H9 (cell line): ENCODE data around the gene TGFBR3L. TPM values are rescaled to one million over a fixed set of nuclear protein-coding genes. Genes with fewer than 3 reads are reported as not detected.

ENCODE experiments used
- DNase-seq: peaks from one replicate; pipeline ENCODE4 v3.0.0-alpha.2; 2017
- H2AFZ ChIP-seq: one replicate; pipeline ENCODE4 v1.6.1; 2013; ENCODE audit warnings: mild to moderate bottlenecking, low read length, control low read depth, moderate library complexity
- H2AK5ac ChIP-seq: 2 replicates; pipeline ENCODE4 v1.6.1; 2013; ENCODE audit warnings: low read length, control low read depth, mixed read lengths; ENCODE audit not compliant: insufficient read length
- H2BK120ac ChIP-seq: one replicate; pipeline ENCODE4 v1.6.1; 2013; ENCODE audit warnings: low read depth, mild to moderate bottlenecking, low read length, control low read depth, inconsistent platforms; ENCODE audit not compliant: poor library complexity, severe bottlenecking
- H2BK12ac ChIP-seq: 2 replicates; pipeline ENCODE4 v1.6.1; 2013; ENCODE audit warnings: low read length, control low read depth, mixed read lengths, low read depth; ENCODE audit not compliant: insufficient read length
- H2BK15ac ChIP-seq: 2 replicates; pipeline ENCODE4 v1.6.1; 2013; ENCODE audit warnings: low read depth, low read length, control low read depth
- H2BK20ac ChIP-seq: one replicate; pipeline ENCODE4 v1.6.1; 2013; ENCODE audit warnings: low read depth, mild to moderate bottlenecking, low read length, control low read depth, inconsistent platforms; ENCODE audit not compliant: poor library complexity, severe bottlenecking
- H2BK5ac ChIP-seq: 2 replicates; pipeline ENCODE4 v1.6.1; 2013; ENCODE audit warnings: low read length, control low read depth, mixed read lengths; ENCODE audit not compliant: insufficient read length
- H3K14ac ChIP-seq: 2 replicates; pipeline ENCODE4 v1.6.1; 2013; ENCODE audit warnings: low read length, control low read depth; ENCODE audit not compliant: insufficient read depth
- H3K18ac ChIP-seq: 2 replicates; pipeline ENCODE4 v1.6.1; 2013; ENCODE audit warnings: low read depth, mild to moderate bottlenecking, mixed read lengths, low read length, control low read depth; ENCODE audit not compliant: insufficient read length
- H3K23ac ChIP-seq: 2 replicates; pipeline ENCODE4 v1.6.1; 2013; ENCODE audit warnings: low read length, control low read depth, mixed read lengths, low read depth; ENCODE audit not compliant: insufficient read length
- H3K23me2 ChIP-seq: 2 replicates; pipeline ENCODE4 v1.6.1; 2013; ENCODE audit warnings: low read depth, mild to moderate bottlenecking, mixed read lengths, low read length, control low read depth; ENCODE audit not compliant: insufficient read length, poor library complexity, severe bottlenecking
- H3K27ac ChIP-seq: 2 replicates; pipeline ENCODE4 v1.5.1; 2013; ENCODE audit warnings: low read length, control low read depth, mixed read lengths, low read depth; ENCODE audit not compliant: insufficient read length
- H3K27me3 ChIP-seq: 2 replicates; pipeline ENCODE4 v1.6.1; 2013; ENCODE audit warnings: low read length, control low read depth, inconsistent platforms; ENCODE audit not compliant: insufficient read depth
- H3K4ac ChIP-seq: 2 replicates; pipeline ENCODE4 v1.6.1; 2013; ENCODE audit warnings: low read depth, mild to moderate bottlenecking, control low read depth, inconsistent platforms, low read length, moderate library complexity
- H3K4me1 ChIP-seq: 2 replicates; pipeline ENCODE4 v1.6.1; 2013; ENCODE audit warnings: low read length, control low read depth, inconsistent platforms; ENCODE audit not compliant: insufficient read depth
- H3K4me2 ChIP-seq: 2 replicates; pipeline ENCODE4 v1.6.1; 2013; ENCODE audit warnings: low read length, control low read depth, mixed read lengths; ENCODE audit not compliant: insufficient read length, insufficient read depth
- H3K56ac ChIP-seq: 2 replicates; pipeline ENCODE4 v1.6.1; 2013; ENCODE audit warnings: low read depth, mild to moderate bottlenecking, mixed read lengths, low read length, control low read depth; ENCODE audit not compliant: insufficient read length
- H3K79me1 ChIP-seq: 2 replicates; pipeline ENCODE4 v1.6.1; 2013; ENCODE audit warnings: low read depth, mild to moderate bottlenecking, moderate library complexity, low read length, control low read depth, inconsistent platforms; ENCODE audit not compliant: insufficient read depth, poor library complexity, severe bottlenecking
- H3K79me2 ChIP-seq: 2 replicates; pipeline ENCODE4 v1.6.1; 2013; ENCODE audit warnings: low read length, control low read depth, inconsistent platforms; ENCODE audit not compliant: insufficient read depth
- H3K9ac ChIP-seq: 2 replicates; pipeline ENCODE4 v1.6.1; 2013; ENCODE audit warnings: low read length, control low read depth, mixed read lengths; ENCODE audit not compliant: insufficient read length; ENCODE audit errors: extremely low read depth
- H3K9me3 ChIP-seq: one replicate; pipeline ENCODE4 v1.6.1; 2013; ENCODE audit warnings: low read depth, low read length, inconsistent platforms; ENCODE audit not compliant: control insufficient read depth
- H3T11ph ChIP-seq: one replicate; pipeline ENCODE4 v1.6.1; 2013; ENCODE audit warnings: mild to moderate bottlenecking, low read length, control low read depth, inconsistent platforms
- H4K20me1 ChIP-seq: one replicate; pipeline ENCODE4 v1.6.1; 2013; ENCODE audit not compliant: control insufficient read depth, insufficient read length, insufficient read depth
- H4K5ac ChIP-seq: 2 replicates; pipeline ENCODE4 v1.6.1; 2013; ENCODE audit warnings: low read depth, mild to moderate bottlenecking, mixed read lengths, low read length, control low read depth; ENCODE audit not compliant: insufficient read length
- H4K8ac ChIP-seq: replicated peaks from 2 replicates; pipeline ENCODE4 v1.6.1; 2013; ENCODE audit warnings: low read length, control low read depth, mixed read lengths, low read depth; ENCODE audit not compliant: insufficient read length
- H4K91ac ChIP-seq: 2 replicates; pipeline ENCODE4 v1.6.1; 2013; ENCODE audit warnings: low read depth, mild to moderate bottlenecking, moderate library complexity, mixed read lengths, low read length, control low read depth; ENCODE audit not compliant: insufficient read length
- H3K27ac Mint-ChIP-seq, 3 experiments: 2 replicates in 2 of 3; 3 replicates in 1 of 3; pipeline ENCODE4 v1.8.0; 2020 to 2021; ENCODE audit warnings: mixed read lengths in 3 of 3, mild to moderate bottlenecking in 1 of 3, moderate library complexity in 1 of 3
- H3K27me3 Mint-ChIP-seq: 2 replicates; pipeline ENCODE4 v1.8.0; 2021; ENCODE audit warnings: low read depth, mild to moderate bottlenecking, moderate library complexity, mixed read lengths
- H3K36me3 Mint-ChIP-seq, 3 experiments: 2 replicates in 2 of 3; 3 replicates in 1 of 3; pipeline ENCODE4 v1.8.0; 2020 to 2021; ENCODE audit warnings: low read depth in 3 of 3, mixed read lengths in 3 of 3; ENCODE audit not compliant: insufficient read depth in 1 of 3
- H3K4me1 Mint-ChIP-seq, 2 experiments: 2 replicates each; pipeline ENCODE4 v1.8.0; 2020; ENCODE audit warnings: mixed read lengths in 2 of 2
- H3K4me3 Mint-ChIP-seq, 2 experiments: 2 replicates in 1 of 2; 3 replicates in 1 of 2; pipeline ENCODE4 v1.8.0; 2020 to 2021; ENCODE audit warnings: mild to moderate bottlenecking in 2 of 2, mixed read lengths in 2 of 2, moderate library complexity in 1 of 2
- H3K9me3 Mint-ChIP-seq, 2 experiments: 2 replicates in 1 of 2; 3 replicates in 1 of 2; pipeline ENCODE4 v1.8.0; 2020; ENCODE audit warnings: mild to moderate bottlenecking in 2 of 2, mixed read lengths in 2 of 2, moderate library complexity in 1 of 2
- WGBS: extraction: QIAGEN DNeasy Blood & Tissue Kit; methylation state at CpG from one replicate; pipeline ENCODE4 v1.1.7; 2013; ENCODE audit warnings: missing lambda C conversion rate, low lambda C conversion rate, mixed read lengths; ENCODE audit not compliant: insufficient read length; ENCODE audit errors: extremely low coverage; 5-methylcytosine and 5-hydroxymethylcytosine counted together
- total RNA-seq: library from RNA; stranded (reverse); gene quantifications from 2 replicates; pipeline ENCODE4 v1.2.1, GENCODE V29; 2021
- TF ChIP-seq, protein P1 (sequence below): fragments of 200-600 bp; sonication (generic); conservative IDR thresholded peaks from 3 replicates; pipeline ENCODE4 v1.8.0; 2021; ENCODE audit warnings: antibody characterized with exemption, mild to moderate bottlenecking

Gene TGFBR3L
- total RNA-seq, 1 experiment from 2014 or later: 5.5 TPM

GRCh38 chr19:7888145-7888825 is 26.3 kb upstream of the TGFBR3L start, which contains the start of gene LRRC8E:
LRRC8E (plus strand) TSS chr19:7888510; CDS start chr19:7895604, 7,094 bp downstream.
- H3K79me1 ChIP-seq: no peaks in the 10 kb centered on the region
- peaks cover 4 to 11% of the 10 kb centered on the region in 2 experiments for H3K4me1 Mint-ChIP-seq
- peak; percentile 89 for DNase-seq
- H3K4me1 ChIP-seq: no peaks in the 10 kb centered on the region
- H2BK15ac ChIP-seq: no peak within 1 kb of the TSS
- no peak within 1 kb of the TSS for H2AK5ac ChIP-seq
- TF ChIP-seq, protein P1, sequence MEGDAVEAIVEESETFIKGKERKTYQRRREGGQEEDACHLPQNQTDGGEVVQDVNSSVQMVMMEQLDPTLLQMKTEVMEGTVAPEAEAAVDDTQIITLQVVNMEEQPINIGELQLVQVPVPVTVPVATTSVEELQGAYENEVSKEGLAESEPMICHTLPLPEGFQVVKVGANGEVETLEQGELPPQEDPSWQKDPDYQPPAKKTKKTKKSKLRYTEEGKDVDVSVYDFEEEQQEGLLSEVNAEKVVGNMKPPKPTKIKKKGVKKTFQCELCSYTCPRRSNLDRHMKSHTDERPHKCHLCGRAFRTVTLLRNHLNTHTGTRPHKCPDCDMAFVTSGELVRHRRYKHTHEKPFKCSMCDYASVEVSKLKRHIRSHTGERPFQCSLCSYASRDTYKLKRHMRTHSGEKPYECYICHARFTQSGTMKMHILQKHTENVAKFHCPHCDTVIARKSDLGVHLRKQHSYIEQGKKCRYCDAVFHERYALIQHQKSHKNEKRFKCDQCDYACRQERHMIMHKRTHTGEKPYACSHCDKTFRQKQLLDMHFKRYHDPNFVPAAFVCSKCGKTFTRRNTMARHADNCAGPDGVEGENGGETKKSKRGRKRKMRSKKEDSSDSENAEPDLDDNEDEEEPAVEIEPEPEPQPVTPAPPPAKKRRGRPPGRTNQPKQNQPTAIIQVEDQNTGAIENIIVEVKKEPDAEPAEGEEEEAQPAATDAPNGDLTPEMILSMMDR: no peak
- no peak within 1 kb of the TSS for H3K23ac ChIP-seq
- no CpG with 5 or more reads among the region's 53 CpGs for WGBS
- H3K36me3 Mint-ChIP-seq: no peaks in the 10 kb centered on the region
- H3K56ac ChIP-seq: no peak within 1 kb of the TSS
- no peak within 1 kb of the TSS for H3T11ph ChIP-seq
- no peak within 1 kb of the TSS for H4K91ac ChIP-seq
- H3K79me2 ChIP-seq: no peaks in the 10 kb centered on the region; the same call in 1 of the 2 replicates
- no peak within 1 kb of the TSS for H2BK120ac ChIP-seq
- H3K4me2 ChIP-seq: peak within 1 kb of the TSS; percentile 82
- peaks cover 3% of the 10 kb centered on the region for H3K23me2 ChIP-seq
- H3K27me3 ChIP-seq: no peaks in the 10 kb centered on the region
- H3K18ac ChIP-seq: no peak within 1 kb of the TSS
- H2BK12ac ChIP-seq: peak within 1 kb of the TSS; percentile 7
- H2BK20ac ChIP-seq: no peak within 1 kb of the TSS
- H2AFZ ChIP-seq: no peak within 1 kb of the TSS
- no peak within 1 kb of the TSS for H3K4ac ChIP-seq
- H4K5ac ChIP-seq: no peak within 1 kb of the TSS
- no peak within 1 kb of the TSS for H3K9ac ChIP-seq
- H2BK5ac ChIP-seq: no peak within 1 kb of the TSS
- H3K14ac ChIP-seq: no peak within 1 kb of the TSS
- no peak within 1 kb of the TSS for H3K27ac Mint-ChIP-seq
- H3K27ac ChIP-seq: no peak within 1 kb of the TSS
- peaks cover 27% of the 10 kb centered on the region for H3K27me3 Mint-ChIP-seq
- H3K4me3 Mint-ChIP-seq: peak within 1 kb of the TSS; percentile 65 to 80
- H4K8ac ChIP-seq: no peak within 1 kb of the TSS
- no peaks in the 10 kb centered on the region for H4K20me1 ChIP-seq
- no peaks in the 10 kb centered on the region for H3K9me3 ChIP-seq
- H3K9me3 Mint-ChIP-seq: peaks cover 1 to 3% of the 10 kb centered on the region in 2 experiments; a peak in 3 of 5 replicates
